Muscle layer of duodenum (tissue), 2 donors: Measurements from ENCODE around the gene SCN4A.
"Not testable (repeated sequence)": the region's sequence is repeated elsewhere in the genome, so short reads cannot be mapped to it uniquely, and the experiment has no call there.

ENCODE experiments used
- H3K27ac ChIP-seq: one replicate; pipeline ENCODE4 v1.7.0; 2013; ENCODE audit warnings: mild to moderate bottlenecking, low read length
- H3K27me3 ChIP-seq: one replicate; pipeline ENCODE4 v1.7.0; 2013; ENCODE audit warnings: low read depth, mild to moderate bottlenecking, control low read depth, low read length
- H3K36me3 ChIP-seq, 2 donors: one replicate each; pipeline ENCODE4 v1.7.0; 2013; ENCODE audit warnings: low read length in 2 of 2, control low read depth in 1 of 2, mild to moderate bottlenecking in 1 of 2; ENCODE audit not compliant: insufficient read depth in 2 of 2, control insufficient read depth in 1 of 2
- H3K4me1 ChIP-seq, 2 donors: one replicate each; pipeline ENCODE4 v1.7.0; 2013; ENCODE audit warnings: low read length in 2 of 2, mild to moderate bottlenecking in 2 of 2, control low read depth in 1 of 2, moderate library complexity in 1 of 2; ENCODE audit not compliant: insufficient read depth in 2 of 2, control insufficient read depth in 1 of 2
- H3K4me3 ChIP-seq, 2 donors: one replicate each; pipeline ENCODE4 v1.7.0; 2013; ENCODE audit warnings: low read length in 2 of 2, low read depth in 1 of 2, mild to moderate bottlenecking in 1 of 2
- H3K9me3 ChIP-seq, 2 donors: one replicate each; pipeline ENCODE4 v1.7.0; 2013; ENCODE audit warnings: low read length in 2 of 2, control low read depth in 1 of 2, mild to moderate bottlenecking in 1 of 2; ENCODE audit not compliant: control insufficient read depth in 1 of 2
- donor health status: healthy.

SCN4A gene

GRCh38 chr17:64007089-64007837 is 34.5 kb upstream of the SCN4A start:
- not testable (repeated sequence) for H3K4me3 ChIP-seq, H3K9me3 ChIP-seq, H3K36me3 ChIP-seq, H3K27me3 ChIP-seq
- Histone ChIP-seq H3K27ac (peak overlapping the region; percentile 51), H3K4me1 (peaks cover 7 to 17% of the 10 kb centered on the region in 2 donors)

- peaks cover 7 to 17% of the 10 kb centered on the region in 2 donors for H3K4me1 ChIP-seq
- H3K9me3 ChIP-seq, result no peaks in the 10 kb centered on the region
- H3K4me3 ChIP-seq, result no peak overlapping the region
- H3K36me3 ChIP-seq, result no peaks in the 10 kb centered on the region
- H3K27me3 ChIP-seq, result no peaks in the 10 kb centered on the region
- H3K27ac ChIP-seq, result no peak overlapping the region
Measured at GRCh38 chr17:64006361-64007088, 33.8 kb upstream of the SCN4A start.

GRCh38 chr17:64005734-64006167 is 33.0 kb upstream of the SCN4A start:
- H3K4me1 ChIP-seq, result peaks cover 7 to 17% of the 10 kb centered on the region in 2 donors
- H3K27me3 ChIP-seq, result no peaks in the 10 kb centered on the region
- H3K9me3 ChIP-seq, result no peaks in the 10 kb centered on the region
- no peak overlapping the region for H3K4me3 ChIP-seq
- no peaks in the 10 kb centered on the region for H3K36me3 ChIP-seq
- H3K27ac ChIP-seq, result no peak overlapping the region

- H3K27ac ChIP-seq, result no peak overlapping the region
- no peak overlapping the region for H3K4me3 ChIP-seq
- no peaks in the 10 kb centered on the region for H3K36me3 ChIP-seq
- H3K4me1 ChIP-seq, result peaks cover 7 to 17% of the 10 kb centered on the region in 2 donors
- no peaks in the 10 kb centered on the region for H3K9me3 ChIP-seq
- no peaks in the 10 kb centered on the region for H3K27me3 ChIP-seq
Measured at GRCh38 chr17:64004903-64005733, 32.4 kb upstream of the SCN4A start.

GRCh38 chr17:64004218-64004770 is 31.6 kb upstream of the SCN4A start:
- H3K4me1 ChIP-seq, result peaks cover 7 to 17% of the 10 kb centered on the region in 2 donors
- H3K4me3 ChIP-seq, result no peak overlapping the region
- no peaks in the 10 kb centered on the region for H3K9me3 ChIP-seq
- H3K27me3 ChIP-seq, result peaks cover 3% of the 10 kb centered on the region
- no peaks in the 10 kb centered on the region for H3K36me3 ChIP-seq
- H3K27ac ChIP-seq, result no peak overlapping the region

DNA sequence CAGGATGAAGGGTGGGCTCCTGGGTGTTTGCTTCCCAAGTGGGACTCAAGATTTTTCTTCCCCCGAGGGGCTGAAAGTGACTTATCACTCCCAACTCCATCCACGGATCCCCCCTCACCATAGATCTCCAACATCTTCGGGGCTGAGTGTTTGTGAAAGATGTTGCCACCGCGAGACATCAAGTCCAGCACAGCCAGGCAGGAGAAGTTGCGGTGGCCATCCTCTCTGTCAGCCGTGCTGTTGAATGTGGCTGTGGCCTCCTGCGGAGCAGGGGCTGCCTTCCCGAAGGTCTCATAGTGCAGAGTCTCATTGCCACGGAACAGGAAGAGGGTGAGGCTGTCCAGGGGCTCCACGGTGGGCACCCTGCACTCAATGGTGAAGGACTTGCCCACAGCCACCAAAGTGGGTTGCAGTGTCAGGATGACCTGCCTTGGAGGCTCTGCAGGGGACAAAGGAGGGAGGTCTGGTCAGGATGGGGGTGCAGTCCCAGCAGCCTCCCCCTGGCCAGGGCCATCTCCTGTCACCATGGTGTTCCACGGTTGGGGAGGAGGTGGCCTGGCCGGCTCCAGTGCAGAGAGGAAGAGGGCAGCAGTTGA is 30.9 kb upstream of the SCN4A start:
- Histone ChIP-seq H3K27ac (no peak overlapping the region), H3K4me1 (peaks cover 7 to 22% of the 10 kb centered on the region in 2 donors), H3K9me3 (no peaks in the 10 kb centered on the region), H3K4me3 (no peak overlapping the region), H3K36me3 (no peaks in the 10 kb centered on the region), H3K27me3 (peaks cover 10% of the 10 kb centered on the region)

DNA sequence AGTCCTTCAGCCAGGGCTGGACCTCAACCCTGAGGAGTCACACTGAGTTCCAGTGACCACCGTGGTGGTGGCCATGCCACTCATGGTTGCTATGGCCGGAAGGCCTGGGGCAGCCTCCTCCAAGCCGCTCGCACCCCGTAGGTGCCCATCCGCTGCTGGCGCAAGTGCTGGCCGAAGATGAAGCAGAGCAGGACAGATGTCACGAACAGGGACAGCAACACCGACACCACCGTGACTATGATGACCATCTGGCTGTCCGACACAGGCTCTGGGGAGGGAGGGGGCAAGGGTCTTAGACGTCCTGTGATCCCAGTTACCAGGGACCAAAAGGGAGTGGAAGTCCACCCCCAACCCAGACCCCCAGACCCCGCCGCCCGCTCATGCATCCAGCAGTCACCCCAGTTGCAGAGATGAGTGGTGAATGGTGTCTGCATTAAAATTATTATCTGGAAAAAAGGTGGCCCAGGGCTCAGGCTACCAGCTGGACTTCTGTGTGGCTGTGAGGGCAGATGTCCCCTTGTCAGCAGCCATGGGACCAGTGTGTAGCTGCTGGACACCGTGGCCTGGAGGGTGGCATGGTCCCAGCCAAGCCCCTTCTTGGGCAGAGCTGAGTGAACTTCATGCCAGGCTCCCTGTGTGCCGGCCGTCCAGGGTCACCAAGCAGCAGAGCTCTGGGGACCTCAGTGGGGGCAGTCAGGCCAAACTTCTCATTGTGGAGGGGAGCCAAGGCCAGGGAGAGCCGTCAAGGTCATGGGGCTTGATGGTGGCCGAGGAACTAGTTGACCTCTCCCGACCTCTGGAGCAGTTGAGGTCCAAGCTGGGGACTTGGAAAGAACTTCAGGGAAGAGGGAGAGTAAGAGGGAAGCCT is 30.2 kb upstream of the SCN4A start:
- H3K36me3 ChIP-seq, result no peaks in the 10 kb centered on the region
- H3K4me1 ChIP-seq, result peaks cover 7 to 27% of the 10 kb centered on the region in 2 donors
- no peak overlapping the region for H3K27ac ChIP-seq
- peaks cover 10% of the 10 kb centered on the region for H3K27me3 ChIP-seq
- no peak overlapping the region for H3K4me3 ChIP-seq
- no peaks in the 10 kb centered on the region for H3K9me3 ChIP-seq

GRCh38 chr17:64001763-64002529 is 29.2 kb upstream of the SCN4A start:
- H3K9me3 ChIP-seq, result no peaks in the 10 kb centered on the region
- no peak overlapping the region for H3K27ac ChIP-seq
- H3K4me1 ChIP-seq, result peaks cover 0 to 25% of the 10 kb centered on the region in 2 donors
- H3K4me3 ChIP-seq, result no peak overlapping the region
- peaks cover 11% of the 10 kb centered on the region for H3K27me3 ChIP-seq
- no peaks in the 10 kb centered on the region for H3K36me3 ChIP-seq

- Histone ChIP-seq H3K4me3 (no peak overlapping the region), H3K9me3 (no peaks in the 10 kb centered on the region), H3K27me3 (peaks cover 14% of the 10 kb centered on the region), H3K4me1 (peaks cover 0 to 20% of the 10 kb centered on the region in 2 donors), H3K27ac (no peak overlapping the region), H3K36me3 (no peaks in the 10 kb centered on the region)
Measured at GRCh38 chr17:64001091-64001579, 28.4 kb upstream of the SCN4A start.
